HG03280 (cell line): ENCODE results near the gene MITF.

ENCODE experiments used
- ATAC-seq: cut with Tn5 transposase; IDR thresholded peaks from one replicate; pipeline ENCODE4 v1.9.1; 2021; ENCODE audit warnings: mild to moderate bottlenecking, moderate library complexity; ENCODE audit not compliant: unreplicated experiment

Gene MITF

GRCh38 chr3:69827127-69827526 lies 87.9 kb downstream of the MITF start:
- ATAC-seq = no peak

- no peak for ATAC-seq
Observed at GRCh38 chr3:69828817-69829216, 89.6 kb downstream of the MITF start.

GRCh38 chr3:69830147-69830546 lies 90.9 kb downstream of the MITF start:
- ATAC-seq = no peak

- no peak for ATAC-seq
Observed at GRCh38 chr3:69831737-69832136, 92.5 kb downstream of the MITF start.

- ATAC-seq = no peak
Observed at GRCh38 chr3:69833591-69833990, 94.3 kb downstream of the MITF start.

- ATAC-seq = no peak
Observed at GRCh38 chr3:69838217-69838616, 99.0 kb downstream of the MITF start.

GRCh38 chr3:69838696-69839515 lies 99.6 kb downstream of the MITF start:
- no peak for ATAC-seq

- ATAC-seq = no peak
Observed at GRCh38 chr3:69842351-69842750, 103.1 kb downstream of the MITF start.

GRCh38 chr3:69842789-69843188 lies 103.5 kb downstream of the MITF start:
- no peak for ATAC-seq

GRCh38 chr3:69844706-69845105 lies 105.4 kb downstream of the MITF start:
- no peak for ATAC-seq

- no peak for ATAC-seq
Observed at GRCh38 chr3:69847303-69847702, 108.0 kb downstream of the MITF start.

GRCh38 chr3:69848113-69848512 lies 108.8 kb downstream of the MITF start:
- ATAC-seq = no peak

GRCh38 chr3:69850849-69851248 lies 111.6 kb downstream of the MITF start:
- no peak for ATAC-seq

GRCh38 chr3:69853027-69853426 lies 113.8 kb downstream of the MITF start:
- ATAC-seq = no peak

- ATAC-seq = no peak
Observed at GRCh38 chr3:69855436-69856162, 116.3 kb downstream of the MITF start.

- no peak for ATAC-seq
Observed at GRCh38 chr3:69856965-69857705, 117.9 kb downstream of the MITF start.

GRCh38 chr3:69861556-69861955 lies 122.3 kb downstream of the MITF start:
- ATAC-seq = no peak

GRCh38 chr3:69864141-69864540 lies 124.9 kb downstream of the MITF start:
- ATAC-seq = no peak

GRCh38 chr3:69864766-69865165 lies 125.5 kb downstream of the MITF start:
- no peak for ATAC-seq

- ATAC-seq = no peak
Observed at GRCh38 chr3:69865925-69866679, 126.8 kb downstream of the MITF start.
